ENCODE data around the gene SFXN4.

DNA sequence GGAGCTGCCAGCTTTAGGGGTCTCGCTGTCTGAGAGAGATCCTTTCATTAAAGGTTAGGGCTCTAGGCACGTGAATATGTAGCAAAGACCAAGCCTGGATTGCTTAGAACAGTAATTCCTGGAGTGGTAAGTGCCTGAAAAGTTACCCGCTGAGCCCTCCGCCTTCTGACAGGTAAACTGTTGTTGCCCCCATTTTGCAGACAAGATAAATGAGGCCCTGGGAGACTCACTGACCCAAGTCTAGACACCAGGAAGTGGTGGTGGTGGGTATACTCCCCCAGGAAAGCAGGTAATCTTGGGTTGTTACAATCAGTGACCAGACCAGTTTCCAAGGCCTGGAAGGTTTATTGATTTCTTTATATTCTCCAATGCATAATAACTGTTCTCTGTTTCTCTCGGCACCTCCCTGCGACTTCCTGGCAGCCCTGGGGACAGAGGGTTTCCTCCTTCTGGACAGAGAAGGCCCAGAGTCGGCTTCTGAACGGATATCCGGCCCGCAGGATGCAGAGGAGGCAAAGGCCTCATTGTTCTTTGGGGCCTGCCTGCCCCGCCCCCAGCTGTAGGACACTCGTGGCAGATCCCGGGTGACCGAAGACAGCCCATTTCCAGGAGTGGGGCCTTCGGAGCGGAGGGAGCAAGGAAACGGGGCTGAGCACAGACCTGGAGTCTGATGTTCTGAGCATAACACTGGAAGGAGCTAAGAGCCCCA, 40.5 kb upstream of the SFXN4 start:
- TF ChIP-seq, protein P1, sequence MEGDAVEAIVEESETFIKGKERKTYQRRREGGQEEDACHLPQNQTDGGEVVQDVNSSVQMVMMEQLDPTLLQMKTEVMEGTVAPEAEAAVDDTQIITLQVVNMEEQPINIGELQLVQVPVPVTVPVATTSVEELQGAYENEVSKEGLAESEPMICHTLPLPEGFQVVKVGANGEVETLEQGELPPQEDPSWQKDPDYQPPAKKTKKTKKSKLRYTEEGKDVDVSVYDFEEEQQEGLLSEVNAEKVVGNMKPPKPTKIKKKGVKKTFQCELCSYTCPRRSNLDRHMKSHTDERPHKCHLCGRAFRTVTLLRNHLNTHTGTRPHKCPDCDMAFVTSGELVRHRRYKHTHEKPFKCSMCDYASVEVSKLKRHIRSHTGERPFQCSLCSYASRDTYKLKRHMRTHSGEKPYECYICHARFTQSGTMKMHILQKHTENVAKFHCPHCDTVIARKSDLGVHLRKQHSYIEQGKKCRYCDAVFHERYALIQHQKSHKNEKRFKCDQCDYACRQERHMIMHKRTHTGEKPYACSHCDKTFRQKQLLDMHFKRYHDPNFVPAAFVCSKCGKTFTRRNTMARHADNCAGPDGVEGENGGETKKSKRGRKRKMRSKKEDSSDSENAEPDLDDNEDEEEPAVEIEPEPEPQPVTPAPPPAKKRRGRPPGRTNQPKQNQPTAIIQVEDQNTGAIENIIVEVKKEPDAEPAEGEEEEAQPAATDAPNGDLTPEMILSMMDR (IDR thresholded peaks at IDR 0.05): no peak
- no peak for TF ChIP-seq EZH2 (IDR thresholded peaks at IDR 0.05)
